ENCODE data around the gene TWIST2.

TWIST2 gene

GRCh38 chr2:238821944-238822670, 25.8 kb upstream of the TWIST2 start:
- TF ChIP-seq TAF1 (IDR thresholded peaks at IDR 0.05; ENCODE audit: borderline replicate concordance, insufficient read depth, low read length) (no peak), FOXP2 (optimal IDR thresholded peaks at IDR 0.05; ENCODE audit: borderline replicate concordance, extremely low read depth, extremely low read length, insufficient read depth) (no peak), REST (IDR thresholded peaks at IDR 0.05; ENCODE audit: insufficient read depth in 1 of 2, low read depth in 2 of 2, low read length in 2 of 2) (no peak), SIN3A (IDR thresholded peaks at IDR 0.05; ENCODE audit: borderline replicate concordance, insufficient read depth, low read length) (no peak), POLR2AphosphoS5 (IDR thresholded peaks at IDR 0.05; ENCODE audit: low read depth, low read length) (no peak)

- no peak for TF ChIP-seq FOXP2 (optimal IDR thresholded peaks at IDR 0.05; ENCODE audit: borderline replicate concordance, extremely low read depth, extremely low read length, insufficient read depth)
- TF ChIP-seq REST (IDR thresholded peaks at IDR 0.05; ENCODE audit: insufficient read depth in 1 of 2, low read depth in 2 of 2, low read length in 2 of 2) = no peak
- no peak for TF ChIP-seq TAF1 (IDR thresholded peaks at IDR 0.05; ENCODE audit: borderline replicate concordance, insufficient read depth, low read length)
These were observed 24.9 kb upstream of the TWIST2 start for GRCh38 chr2:238822955-238823354.

- TF ChIP-seq FOXP2 (optimal IDR thresholded peaks at IDR 0.05; ENCODE audit: borderline replicate concordance, extremely low read depth, extremely low read length, insufficient read depth) = no peak
- TF ChIP-seq TAF1 (IDR thresholded peaks at IDR 0.05; ENCODE audit: borderline replicate concordance, insufficient read depth, low read length) = no peak
- no peak for TF ChIP-seq POLR2AphosphoS5 (IDR thresholded peaks at IDR 0.05; ENCODE audit: low read depth, low read length)
- TF ChIP-seq SIN3A (IDR thresholded peaks at IDR 0.05; ENCODE audit: borderline replicate concordance, insufficient read depth, low read length) = no peak
- TF ChIP-seq REST (IDR thresholded peaks at IDR 0.05; ENCODE audit: insufficient read depth in 1 of 2, low read depth in 2 of 2, low read length in 2 of 2) = no peak
These were observed 16.7 kb upstream of the TWIST2 start for GRCh38 chr2:238831177-238831576.

- TF ChIP-seq REST (IDR thresholded peaks at IDR 0.05; ENCODE audit: insufficient read depth in 1 of 2, low read depth in 2 of 2, low read length in 2 of 2) (no peak), POLR2AphosphoS5 (IDR thresholded peaks at IDR 0.05; ENCODE audit: low read depth, low read length) (no peak), TAF1 (IDR thresholded peaks at IDR 0.05; ENCODE audit: borderline replicate concordance, insufficient read depth, low read length) (no peak), SIN3A (IDR thresholded peaks at IDR 0.05; ENCODE audit: borderline replicate concordance, insufficient read depth, low read length) (no peak), FOXP2 (optimal IDR thresholded peaks at IDR 0.05; ENCODE audit: borderline replicate concordance, extremely low read depth, extremely low read length, insufficient read depth) (no peak)
These were observed 12.9 kb upstream of the TWIST2 start for GRCh38 chr2:238834982-238835381.
